GM18868 (cell line): ENCODE results near the gene CDRT15L2.
A peak's percentile ranks its signal among the peaks of the same experiment; 100 is the strongest.
"Not testable (repeated sequence)": the region's sequence is repeated elsewhere in the genome, so short reads cannot be mapped to it uniquely, and the experiment has no call there.

Experiments
- ATAC-seq: cut with Tn5 transposase; IDR thresholded peaks from one replicate; pipeline ENCODE4 v1.9.1; 2021; ENCODE audit warnings: mild to moderate bottlenecking, moderate library complexity; ENCODE audit not compliant: unreplicated experiment

Gene CDRT15L2

DNA sequence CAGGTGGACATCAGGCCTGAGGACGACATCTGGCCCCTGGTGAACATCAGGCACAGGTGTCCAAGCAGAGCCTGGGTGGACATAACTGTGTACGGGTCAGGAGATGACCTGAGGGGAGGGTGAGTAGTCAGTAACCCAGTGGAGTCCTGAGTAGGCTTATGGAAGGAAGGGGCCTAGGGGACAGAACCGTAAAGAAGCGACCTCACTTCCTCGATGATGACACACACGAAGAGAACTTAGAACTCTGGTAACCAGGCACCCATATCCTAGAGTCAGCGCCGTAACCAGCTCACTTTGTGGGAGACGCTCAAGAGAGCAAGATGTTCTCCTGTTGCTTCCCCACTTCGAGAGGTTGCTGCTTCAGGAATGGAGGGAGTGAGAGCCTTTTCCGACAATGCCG is at the start of gene CDRT15L2:
CDRT15L2 (plus strand) TSS at position 301 of the 400 bp plus-strand sequence; CDS start at position 321, 20 bp downstream.
- not testable (repeated sequence) for ATAC-seq

DNA sequence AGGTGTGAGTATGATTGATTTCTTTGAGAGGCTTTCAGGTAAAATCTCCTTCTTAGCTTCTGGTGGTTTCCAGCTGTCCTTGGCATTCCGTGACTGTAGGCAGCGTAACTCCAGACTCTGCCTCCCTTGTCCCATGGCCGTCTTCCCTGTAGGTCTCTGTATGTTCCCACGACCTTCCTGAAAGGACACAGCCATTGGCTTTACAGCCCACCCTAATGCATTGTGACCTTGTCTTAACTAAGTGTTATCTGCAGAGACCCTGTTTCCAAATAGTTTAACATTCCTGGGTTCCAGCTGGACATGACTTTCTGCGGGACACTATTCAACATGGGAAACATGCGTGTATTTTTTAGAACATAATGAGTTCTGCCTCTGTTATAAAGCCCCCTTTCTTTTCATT is 49.4 kb upstream of the CDRT15L2 start:
- not testable (repeated sequence) for ATAC-seq

DNA sequence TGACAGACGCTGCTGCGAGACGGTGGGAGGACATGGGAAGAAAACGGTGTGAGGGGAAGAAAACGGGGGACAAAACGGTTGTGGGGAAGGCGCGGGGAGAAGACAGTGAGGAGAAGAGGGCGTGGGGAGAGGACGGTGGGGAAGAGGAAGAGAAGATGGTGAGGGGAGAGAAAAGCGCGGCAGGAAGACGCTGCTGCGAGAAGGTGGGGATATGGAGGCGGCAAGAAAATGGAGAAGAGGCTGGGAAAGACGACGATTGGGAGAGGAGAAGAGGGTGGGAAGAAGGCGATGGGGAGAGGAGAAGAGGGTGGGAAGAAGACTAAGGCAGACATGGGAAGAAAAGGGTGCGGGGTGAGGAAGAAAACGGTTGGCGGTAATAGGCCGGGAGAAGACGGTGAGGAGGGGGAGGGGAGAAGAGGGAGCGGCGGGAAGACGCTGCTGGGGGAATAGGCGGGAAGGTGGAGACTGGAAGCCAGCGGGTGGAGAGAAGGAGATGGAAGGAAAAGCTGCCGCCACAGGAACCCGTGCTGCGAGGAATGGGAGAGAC is 46.9 kb upstream of the CDRT15L2 start:
- ATAC-seq: not testable (repeated sequence)

DNA sequence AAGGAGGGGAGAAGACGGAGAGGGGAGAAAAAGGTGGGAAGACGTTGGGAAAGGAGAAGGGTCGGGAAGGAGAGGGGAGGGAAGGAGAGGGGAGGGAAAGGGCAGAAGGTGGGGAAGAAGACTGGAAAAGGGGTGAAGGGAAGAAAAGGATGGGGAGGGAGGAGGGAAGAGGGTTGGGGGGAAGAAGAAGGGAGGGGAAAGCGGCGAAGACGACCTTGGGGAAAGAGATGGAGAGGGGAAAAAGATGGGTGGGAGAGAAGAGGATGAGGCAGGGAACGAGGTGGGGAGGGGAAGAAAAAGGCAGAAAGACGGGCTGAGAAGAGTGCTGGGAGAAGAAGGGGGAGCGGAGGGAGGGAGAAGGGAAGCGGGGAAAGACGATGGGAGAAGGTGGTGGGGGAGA is 46.3 kb upstream of the CDRT15L2 start:
- ATAC-seq: not testable (repeated sequence)

DNA sequence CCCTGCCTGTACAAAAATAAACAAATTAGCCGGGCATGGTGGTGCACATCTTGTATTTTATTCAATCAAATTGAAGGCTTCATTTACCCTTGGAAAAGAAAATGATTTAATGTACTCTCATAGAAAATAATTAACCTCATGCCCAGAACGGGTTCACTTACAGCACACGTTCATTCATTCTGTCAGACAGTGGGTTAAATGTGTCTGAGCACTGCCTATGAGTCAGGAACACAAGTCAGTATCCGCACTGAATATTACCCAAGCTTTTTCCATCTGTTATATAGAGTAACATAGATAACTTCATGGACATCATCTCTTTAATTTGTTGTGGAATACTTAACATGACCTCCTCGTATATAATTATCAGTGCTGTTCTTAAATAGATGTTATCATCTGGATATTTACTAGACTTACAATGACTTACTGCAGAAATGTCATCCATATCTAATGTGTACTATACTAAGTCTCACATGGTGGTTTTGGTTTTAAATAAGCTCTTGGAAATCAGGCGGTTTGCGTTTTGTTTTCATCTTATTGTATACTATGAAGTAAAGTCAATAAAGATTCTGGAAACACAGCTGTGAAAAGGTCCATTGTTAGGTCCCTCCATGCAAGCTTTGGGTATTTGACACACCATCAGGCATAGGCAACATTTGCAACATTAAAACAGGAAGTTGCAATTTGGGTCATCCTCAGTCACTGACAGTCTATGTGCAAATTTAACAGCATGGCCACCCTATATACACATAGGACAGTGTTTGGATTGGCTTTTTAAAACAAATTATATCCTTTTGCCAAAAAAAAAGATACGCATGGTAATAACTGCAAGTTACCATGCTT is 44.6 kb upstream of the CDRT15L2 start:
- not testable (repeated sequence) for ATAC-seq

DNA sequence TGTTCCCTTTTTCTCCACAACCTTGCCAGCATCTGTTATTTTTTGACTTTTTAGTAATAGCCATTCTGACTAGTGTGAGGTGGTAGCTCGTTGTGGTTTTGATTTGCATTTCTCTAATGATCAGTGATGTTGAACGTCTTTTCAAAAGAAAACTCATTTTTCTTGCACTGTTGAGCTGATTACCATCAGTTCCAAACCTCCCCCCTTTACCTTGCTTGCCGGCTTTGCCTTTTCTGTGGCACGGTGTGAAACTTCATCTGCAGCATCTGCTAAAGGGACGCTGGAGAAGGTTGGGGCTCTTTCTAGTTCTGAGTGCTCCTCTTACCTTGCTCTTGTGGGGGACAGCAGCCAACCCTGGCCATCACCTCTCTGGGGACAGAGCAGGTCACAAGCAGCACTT is 39.1 kb upstream of the CDRT15L2 start:
- peak; percentile 98 for ATAC-seq

DNA sequence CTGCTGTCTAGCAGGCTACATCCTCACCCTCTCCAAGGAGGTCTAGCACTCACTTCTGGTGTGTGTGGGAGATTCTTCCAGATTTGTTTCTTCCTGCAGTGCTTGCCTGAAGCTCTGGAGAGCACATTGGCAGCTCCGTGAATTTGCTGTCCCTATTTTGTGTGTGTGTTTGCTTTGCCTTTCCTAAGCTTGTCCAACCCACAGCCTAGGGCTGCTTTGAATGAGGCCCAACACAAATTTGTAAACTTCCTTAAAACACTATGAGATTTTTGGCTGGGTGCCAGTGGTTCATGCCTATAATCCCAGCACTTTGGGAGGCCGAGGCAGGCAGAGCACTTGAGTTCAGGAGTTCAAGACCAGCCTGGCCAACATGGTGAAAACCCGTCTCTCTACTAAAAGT is 38.7 kb upstream of the CDRT15L2 start:
- ATAC-seq: not testable (repeated sequence)

DNA sequence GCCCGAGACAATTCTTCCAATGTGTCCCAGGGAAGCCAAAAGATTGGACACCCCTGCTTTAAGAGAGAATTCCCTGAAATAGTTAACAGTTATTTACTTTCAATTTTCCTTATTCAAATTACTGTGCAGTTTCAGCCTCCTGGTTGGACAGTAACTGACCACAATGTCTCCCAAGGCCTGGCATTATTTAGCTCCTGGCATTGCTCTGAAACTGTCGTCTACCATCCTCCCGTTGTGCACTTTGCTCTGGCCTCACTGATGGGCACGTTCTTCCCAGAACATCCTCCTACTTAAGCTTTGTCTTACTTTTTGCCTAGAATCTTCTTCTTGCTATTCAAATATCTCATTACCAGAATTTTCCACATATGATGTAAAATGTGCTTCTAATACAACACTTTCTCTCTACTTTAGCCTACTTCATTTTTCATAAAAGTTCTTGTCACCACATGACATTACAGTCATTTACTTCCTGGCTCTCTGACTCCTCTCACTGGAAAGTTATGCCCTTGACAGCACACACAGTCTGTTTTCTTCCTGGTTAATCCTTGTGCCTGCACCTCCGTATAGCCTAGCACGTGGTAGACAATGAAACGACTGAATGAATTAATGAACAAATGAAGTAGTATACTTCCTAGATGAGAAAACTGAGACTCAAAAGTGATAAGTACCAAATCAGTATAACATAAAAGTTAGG is 37.5 kb upstream of the CDRT15L2 start:
- ATAC-seq: not testable (repeated sequence)

DNA sequence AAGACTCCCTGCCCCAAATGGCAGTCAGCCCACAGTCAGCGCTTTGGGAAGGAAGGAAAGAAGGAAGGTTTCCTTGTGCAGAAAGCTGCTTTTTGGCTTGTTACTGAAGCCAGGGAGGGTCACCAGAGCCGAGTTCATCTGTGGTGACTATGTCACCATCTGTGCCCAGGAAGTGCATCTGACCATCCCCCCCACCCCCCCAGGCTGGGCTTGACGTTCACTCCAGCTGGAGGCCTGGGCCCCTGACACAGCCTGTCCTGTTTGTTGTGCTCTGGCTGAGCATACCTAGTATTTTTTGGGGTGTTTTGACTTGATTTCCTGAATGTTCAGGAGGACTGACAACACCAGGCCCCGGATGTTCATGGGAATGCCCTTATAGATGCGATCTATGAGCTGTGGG is 31.6 kb upstream of the CDRT15L2 start:
- not testable (repeated sequence) for ATAC-seq

DNA sequence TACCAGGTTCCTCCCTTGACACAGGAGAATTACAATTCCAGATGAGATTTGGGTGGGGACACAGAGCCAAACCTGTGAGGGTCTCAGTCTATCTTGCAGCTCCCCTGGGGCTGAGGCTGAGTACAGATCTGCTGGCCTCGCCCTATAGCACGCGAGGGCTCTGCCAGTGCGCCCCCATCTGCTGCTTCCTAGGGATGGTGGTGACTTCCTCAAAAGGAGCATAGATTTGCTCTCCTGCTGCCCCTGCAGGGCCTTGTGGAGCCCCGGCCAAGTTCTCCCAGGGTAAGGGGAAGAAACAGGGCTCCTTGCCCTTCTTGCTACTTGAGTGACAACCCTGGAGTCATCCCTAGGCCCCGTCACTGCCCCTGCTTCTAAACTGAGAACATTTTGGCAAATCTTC is 26.6 kb upstream of the CDRT15L2 start:
- not testable (repeated sequence) for ATAC-seq

DNA sequence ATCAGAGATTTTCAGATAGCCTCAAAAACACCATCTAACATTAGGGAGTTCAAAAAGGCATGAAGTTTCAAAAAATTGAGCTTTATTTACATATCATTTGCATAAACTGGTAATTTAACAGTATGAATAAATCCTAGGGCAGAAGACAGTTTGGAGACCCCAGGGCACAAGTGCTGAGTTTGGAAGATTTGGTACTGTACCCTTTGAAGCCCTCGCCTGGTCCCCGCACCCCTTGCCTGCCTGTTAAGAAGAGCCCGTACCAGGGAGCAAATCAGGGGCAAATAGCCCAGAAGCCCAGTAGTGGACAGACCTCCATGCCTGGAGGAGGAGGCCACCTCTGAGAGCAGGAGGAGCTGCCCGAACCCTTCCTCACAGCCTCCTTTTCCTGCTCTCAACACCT is 24.8 kb upstream of the CDRT15L2 start:
- not testable (repeated sequence) for ATAC-seq

DNA sequence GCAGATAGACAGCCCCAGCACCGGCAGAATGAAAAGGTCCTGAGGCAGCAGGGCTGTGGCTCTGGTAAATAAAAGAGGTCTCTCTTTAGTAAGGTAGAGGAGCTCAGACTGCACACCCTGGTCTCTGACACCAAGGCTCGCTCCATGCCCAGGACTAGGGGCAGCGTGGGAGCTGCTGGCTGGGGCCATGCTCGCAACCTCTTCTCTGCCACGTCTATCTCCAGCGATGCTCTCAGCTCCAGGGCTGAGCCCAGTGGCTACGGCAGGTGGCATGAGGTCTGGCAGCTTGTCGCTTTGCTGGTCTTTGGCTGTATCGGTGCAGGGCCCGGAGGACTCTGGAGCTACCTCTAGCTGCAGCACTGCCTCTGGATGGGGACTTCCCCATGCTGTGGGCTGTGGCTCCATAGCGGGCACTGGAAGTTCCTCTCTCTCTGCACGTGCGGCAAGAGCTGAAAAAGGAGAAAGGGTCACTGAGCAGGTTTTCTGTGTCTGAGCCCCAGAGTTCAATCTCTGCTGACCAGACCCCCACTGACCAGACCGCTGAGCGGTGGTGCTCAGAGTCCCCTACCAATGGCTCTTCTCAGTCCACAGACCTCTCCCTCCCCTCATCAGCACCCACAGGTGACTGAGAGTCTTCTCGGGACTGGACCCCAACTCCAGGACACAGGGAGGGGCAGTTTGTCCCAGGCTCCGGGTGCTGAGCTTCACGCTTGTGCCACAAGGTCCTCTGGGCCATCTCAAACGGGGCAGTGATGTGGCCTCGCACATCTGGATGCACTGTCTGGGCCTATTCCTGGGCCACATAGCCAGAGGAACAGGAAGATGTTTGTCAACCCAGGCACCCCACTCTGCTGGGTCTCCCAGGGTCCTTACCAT is 24.2 kb upstream of the CDRT15L2 start:
- ATAC-seq: not testable (repeated sequence)

DNA sequence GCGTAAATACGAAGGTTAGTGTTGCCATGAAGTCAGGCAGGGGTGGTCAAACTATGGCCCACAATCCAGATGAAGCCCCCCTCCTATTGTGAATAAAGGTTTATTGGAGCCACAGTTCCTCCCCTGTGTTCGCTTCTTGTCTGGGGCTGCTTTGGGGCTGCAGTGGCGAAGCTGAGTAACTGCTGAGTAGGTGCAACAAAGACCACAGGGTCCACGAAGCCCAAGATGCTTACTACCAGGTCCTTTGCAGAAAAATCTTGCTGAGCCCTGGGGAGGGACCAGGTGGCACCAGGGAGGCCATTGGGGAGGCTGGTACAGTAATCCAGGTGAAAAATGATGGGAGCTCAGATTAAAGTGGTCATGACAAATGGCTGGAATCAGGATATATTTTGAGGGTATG is 21.4 kb upstream of the CDRT15L2 start:
- not testable (repeated sequence) for ATAC-seq

DNA sequence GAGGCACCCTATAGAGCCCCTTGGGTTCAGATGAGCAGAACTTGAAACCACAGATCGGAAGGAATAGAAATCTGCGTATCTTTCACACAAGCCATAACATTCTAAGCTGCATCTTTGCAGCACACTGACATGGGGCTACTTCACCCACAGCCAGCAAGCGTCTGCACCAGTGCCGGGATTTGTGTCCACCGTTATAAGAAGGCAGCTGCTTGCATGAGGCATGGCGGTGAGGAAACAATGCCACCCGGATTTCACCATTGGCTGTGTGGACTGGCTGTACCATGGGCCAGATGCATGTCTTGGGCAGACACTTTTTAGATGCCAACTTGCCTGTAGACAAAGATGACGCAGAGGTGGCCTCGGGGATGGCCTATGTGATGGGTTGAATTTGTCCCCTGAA is 20.5 kb upstream of the CDRT15L2 start:
- not testable (repeated sequence) for ATAC-seq

DNA sequence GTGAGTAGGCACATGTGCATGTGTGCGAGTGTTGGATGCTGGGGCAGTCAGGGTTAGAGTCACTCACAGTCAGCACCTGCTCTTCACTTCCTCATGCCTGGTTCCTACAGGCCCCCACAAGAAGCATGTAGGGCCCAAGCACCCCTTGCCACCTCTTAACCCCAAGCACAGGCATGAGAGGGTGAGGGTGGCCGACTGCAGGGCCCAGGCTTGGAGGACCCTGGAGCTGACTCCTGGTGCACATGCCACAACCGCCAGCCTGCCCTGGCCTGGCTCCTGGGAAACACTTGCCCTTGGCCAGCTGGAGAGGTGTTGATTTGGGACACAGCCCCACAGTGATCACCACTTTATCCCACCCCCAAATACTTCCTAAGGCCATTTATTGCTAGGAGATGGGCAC is 16.9 kb upstream of the CDRT15L2 start:
- ATAC-seq: no peak

DNA sequence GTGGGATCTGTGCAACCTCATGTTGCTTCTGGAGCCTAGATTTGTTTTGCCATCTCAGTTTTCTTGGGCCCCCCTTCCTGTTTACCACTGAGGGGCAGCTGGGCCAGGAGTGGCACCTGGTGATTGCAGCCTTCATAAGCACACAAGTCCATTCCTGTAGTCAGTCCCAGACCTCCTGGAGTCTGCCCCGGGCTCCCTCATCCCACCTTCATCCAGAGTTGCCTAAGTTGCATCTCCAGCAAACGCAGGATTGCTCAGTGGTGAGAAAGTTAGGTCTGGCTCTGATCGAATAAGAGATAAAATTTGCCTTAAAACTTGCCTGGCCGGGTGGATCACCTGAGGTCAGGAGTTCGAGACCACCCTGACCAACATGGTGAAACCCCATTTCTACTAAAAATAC is 14.3 kb upstream of the CDRT15L2 start:
- not testable (repeated sequence) for ATAC-seq

DNA sequence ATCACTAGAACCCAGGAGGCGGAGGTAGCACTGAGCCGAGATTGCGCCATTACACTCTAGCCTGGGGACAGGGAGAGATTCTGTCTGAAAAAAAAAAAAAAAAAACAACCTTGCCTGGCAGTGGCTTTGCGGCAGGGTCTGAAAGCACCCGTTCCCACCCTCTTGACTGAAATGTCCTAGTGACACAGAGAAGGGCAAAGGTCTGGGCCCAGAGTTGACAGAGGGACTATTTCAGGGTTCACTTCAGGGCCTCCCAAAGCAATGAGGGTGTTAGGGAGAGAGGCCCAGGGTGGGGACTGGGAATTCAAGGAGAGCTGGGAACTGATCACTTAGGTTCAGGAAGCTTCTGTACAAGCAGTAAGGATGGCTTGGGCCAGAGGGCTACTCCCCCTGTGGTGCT is 13.8 kb upstream of the CDRT15L2 start:
- no peak for ATAC-seq

DNA sequence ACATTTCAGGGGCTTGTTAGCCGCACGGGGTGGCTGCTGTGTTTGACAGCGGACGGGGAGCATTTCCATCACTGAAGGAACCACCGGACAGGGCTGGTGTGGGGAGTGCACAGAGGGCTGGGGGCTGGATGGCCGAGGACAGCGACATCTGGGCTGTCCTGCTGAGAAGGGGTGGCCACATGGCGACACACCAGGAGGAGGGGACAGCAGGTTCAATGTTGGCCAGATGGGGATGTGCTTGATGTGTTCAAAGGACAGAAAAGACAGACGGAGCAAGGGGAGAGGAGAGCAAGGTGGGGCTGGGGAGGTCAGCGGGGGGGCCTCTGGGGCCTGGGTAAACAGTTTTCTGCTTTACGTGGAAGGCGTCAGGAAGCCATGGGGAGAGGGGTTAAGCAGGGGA is 12.8 kb upstream of the CDRT15L2 start:
- not testable (repeated sequence) for ATAC-seq

DNA sequence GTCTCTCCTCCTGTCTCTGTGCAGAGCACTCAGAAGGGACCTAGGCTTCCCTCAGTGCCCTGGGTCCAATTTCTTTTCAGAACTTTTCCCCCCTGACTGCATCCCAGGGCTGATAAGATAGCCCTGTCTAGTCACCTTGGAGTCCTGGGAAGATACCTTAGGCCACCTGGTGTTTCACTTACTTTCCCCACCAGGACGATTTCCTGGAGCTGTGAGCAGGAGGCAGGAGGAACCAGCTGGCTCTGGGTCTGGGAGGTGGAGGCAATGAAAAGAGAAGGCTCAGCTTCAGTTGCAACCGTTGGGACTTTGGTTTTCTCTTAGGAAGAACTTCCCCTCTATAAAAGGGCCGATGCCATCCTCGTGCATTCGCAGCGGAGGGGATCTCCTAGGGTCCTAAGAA is 12.1 kb upstream of the CDRT15L2 start:
- ATAC-seq: not testable (repeated sequence)

DNA sequence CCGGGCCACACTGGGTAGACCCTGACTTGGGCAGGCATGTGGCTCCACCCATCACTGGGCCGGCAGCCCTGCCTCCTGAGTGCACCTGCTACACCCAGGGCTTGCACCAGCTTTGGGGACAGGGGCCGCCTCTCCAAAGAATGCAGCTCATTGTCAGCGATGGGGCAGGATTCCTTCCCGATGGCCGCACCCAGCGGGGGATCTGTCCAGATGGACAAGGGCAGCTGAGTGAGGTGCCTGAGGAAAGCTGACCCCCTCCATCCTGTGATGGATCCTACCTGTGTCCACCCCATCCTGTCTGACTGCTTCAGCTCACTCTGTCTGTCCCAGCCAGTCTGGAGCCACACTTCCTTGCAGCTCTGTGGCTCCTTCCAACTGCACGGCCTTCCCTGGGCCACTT is 10.9 kb upstream of the CDRT15L2 start:
- not testable (repeated sequence) for ATAC-seq

DNA sequence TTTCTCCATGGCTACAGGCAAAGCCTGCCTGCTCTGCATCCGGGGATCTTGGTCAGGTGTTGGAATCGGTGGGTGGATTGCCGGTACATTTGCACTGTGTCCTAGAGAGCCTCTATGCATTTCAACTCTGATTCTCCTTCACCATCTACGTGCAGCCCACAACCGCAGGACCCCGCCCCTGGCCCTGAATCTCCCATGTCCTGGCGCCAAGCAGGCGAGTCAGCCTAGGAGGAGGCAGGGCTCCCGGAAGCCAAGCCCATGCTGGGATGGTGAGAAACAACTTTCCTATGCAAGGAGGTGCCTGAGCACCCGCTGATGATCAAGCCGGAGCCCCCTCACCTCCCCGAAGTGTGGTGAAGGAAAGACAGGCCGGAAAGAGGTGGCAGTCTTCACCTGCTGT is 7.9 kb upstream of the CDRT15L2 start:
- not testable (repeated sequence) for ATAC-seq
